GM18526 (cell line): Measurements from ENCODE around the gene ABCC5.

ENCODE experiments used
- POLR2A ChIP-seq: IDR thresholded peaks from 3 replicates; pipeline ENCODE4 v1.6.1; 2011; ENCODE audit not compliant: insufficient read length; ENCODE audit errors: extremely low read depth

The ABCC5 gene

GRCh38 chr3:183895296-183895695 lies 122.4 kb downstream of the ABCC5 start:
- TF ChIP-seq POLR2A: no peak

- no peak for TF ChIP-seq POLR2A
Observed at GRCh38 chr3:183892610-183893214, 125.0 kb downstream of the ABCC5 start.

- no peak for TF ChIP-seq POLR2A
Observed at GRCh38 chr3:183885766-183886165, 131.9 kb downstream of the ABCC5 start.

GRCh38 chr3:183884427-183885296 lies 133.0 kb downstream of the ABCC5 start, which contains the start of gene PARL:
Gene PARL, minus strand, starts transcription at chr3:183884880. Its CDS starts 34 bp downstream, at chr3:183884846.
- TF ChIP-seq POLR2A: peak; percentile 92

GRCh38 chr3:183884097-183884426 lies 133.6 kb downstream of the ABCC5 start:
- TF ChIP-seq POLR2A: no peak

- no peak for TF ChIP-seq POLR2A
Observed at GRCh38 chr3:183883291-183884096, 134.2 kb downstream of the ABCC5 start.

DNA sequence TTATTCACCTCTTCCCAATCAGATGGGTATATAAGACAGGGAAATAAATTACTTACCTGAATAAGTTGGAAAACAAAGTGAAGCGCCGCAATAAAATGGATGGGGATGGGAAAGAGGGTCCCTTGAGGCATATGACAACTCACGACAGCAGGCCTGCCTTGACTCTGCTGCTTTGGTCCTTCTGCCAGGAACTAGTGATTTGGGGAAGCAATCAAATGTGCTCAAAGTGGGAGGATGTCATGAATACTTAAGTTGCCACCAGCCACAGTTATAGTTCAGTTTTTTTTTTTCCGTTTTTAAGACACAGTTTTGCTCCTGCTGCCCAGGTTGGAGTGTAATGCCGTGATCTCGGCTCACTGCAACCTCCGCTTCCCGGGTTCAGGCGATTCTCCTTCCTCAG lies 137.6 kb downstream of the ABCC5 start:
- TF ChIP-seq POLR2A: no peak

GRCh38 chr3:183879243-183879642 lies 138.4 kb downstream of the ABCC5 start:
- TF ChIP-seq POLR2A: no peak

DNA sequence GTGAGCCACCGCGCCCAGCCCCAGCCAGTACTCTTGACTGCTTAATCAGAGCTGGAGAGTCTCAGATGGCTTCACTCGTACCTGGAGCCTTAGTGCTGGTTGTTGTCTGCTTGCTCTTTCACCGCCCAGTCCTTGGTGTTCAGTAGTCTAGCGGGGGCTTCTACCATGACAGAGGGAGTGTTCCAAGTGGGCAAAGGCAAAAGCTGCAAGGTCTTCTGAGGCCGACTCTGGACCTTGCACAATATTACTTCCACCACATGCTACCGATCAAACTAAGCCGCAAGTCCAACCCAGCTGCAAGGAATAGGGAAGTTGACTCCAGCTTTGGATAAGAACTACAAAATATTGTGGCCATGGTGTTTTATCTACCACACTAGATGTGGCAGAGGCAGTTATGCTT lies 139.6 kb downstream of the ABCC5 start:
- no peak for TF ChIP-seq POLR2A

GRCh38 chr3:183875411-183875810 lies 142.3 kb downstream of the ABCC5 start:
- TF ChIP-seq POLR2A: no peak

- TF ChIP-seq POLR2A: no peak
Observed at GRCh38 chr3:183873914-183874313, 143.8 kb downstream of the ABCC5 start.

DNA sequence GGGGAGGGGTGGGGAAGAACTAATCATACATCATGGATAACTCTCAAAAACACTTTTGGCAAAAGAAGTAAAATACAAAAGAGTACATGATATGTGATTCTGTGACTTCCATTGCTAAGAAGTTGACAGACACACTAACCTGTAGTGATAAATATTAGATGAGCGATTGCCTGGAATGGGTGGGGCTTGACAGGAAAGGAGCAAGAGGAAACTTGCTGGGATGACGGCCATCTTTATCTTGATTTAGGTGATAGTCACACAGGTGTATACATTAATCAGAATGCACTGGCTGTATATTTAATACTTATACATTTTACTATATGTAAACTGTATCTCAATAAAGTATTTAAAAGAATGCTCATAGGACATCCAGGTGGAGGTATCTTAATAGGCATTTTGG lies 146.1 kb downstream of the ABCC5 start:
- no peak for TF ChIP-seq POLR2A

DNA sequence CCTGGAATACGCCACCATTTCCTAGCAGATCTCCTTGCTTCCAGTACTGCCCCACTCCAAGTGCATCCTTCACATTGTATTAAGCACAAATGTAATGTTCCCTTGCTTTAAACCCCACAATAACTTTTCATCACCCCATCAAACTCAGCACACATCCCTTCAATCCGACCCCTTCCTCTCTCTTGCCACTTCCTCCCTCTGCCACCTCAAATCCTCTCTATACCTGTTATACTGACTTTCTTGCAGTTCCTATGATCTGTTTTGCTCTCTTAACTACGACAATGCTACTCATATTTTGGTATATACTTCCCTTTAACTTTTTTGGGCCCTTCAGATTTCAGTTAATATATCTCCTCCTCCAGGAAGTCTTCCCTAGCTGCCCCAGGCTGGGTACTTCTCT lies 147.1 kb downstream of the ABCC5 start:
- TF ChIP-seq POLR2A: no peak
